Iris pigment epithelial cell (primary cell): ENCODE measurements around the gene ODF2.

Experiments
- DNase-seq: peaks from one replicate; pipeline ENCODE4 v3.0.0-alpha.2; 2011; ENCODE audit warnings: low read depth

Gene ODF2

GRCh38 chr9:128528445-128529160 is 72.8 kb downstream of the ODF2 start:
- DNase-seq: peak; percentile 73

- DNase-seq: no peak
Observed at GRCh38 chr9:128529191-128529590, 73.4 kb downstream of the ODF2 start.

GRCh38 chr9:128532581-128532980 is 76.8 kb downstream of the ODF2 start:
- DNase-seq: no peak

- DNase-seq: peak; percentile 45
Observed at GRCh38 chr9:128540634-128541360, 85.0 kb downstream of the ODF2 start.

GRCh38 chr9:128546504-128546903 is 90.7 kb downstream of the ODF2 start:
- no peak for DNase-seq

- no peak for DNase-seq
Observed at GRCh38 chr9:128548876-128549275, 93.1 kb downstream of the ODF2 start.

GRCh38 chr9:128550226-128550625 is 94.4 kb downstream of the ODF2 start:
- no peak for DNase-seq
